Adrenal gland (tissue), 5 donors: Measurements from ENCODE around the gene RASSF5.

ENCODE experiments used
- POLR2A ChIP-seq, 2 donors: fragments of 450-650 bp; IDR thresholded peaks; one replicate each; pipeline ENCODE4 v1.6.1; 2017; ENCODE audit warnings: antibody characterized with exemption in 2 of 2, mild to moderate bottlenecking in 2 of 2, moderate library complexity in 1 of 2
- TF ChIP-seq, protein P1 (sequence below), 6 experiments: fragments of 450-650 bp in 4 of 6; fragments of 200-600 bp in 2 of 6; sonication (generic) in 1 of 6; IDR thresholded peaks; 1 replicate in 5 of 6; 2 replicates in 1 of 6; pipeline versions ENCODE4 v1.5.1 to v1.8.0; 2016 to 2021; ENCODE audit warnings: antibody characterized with exemption in 6 of 6, mild to moderate bottlenecking in 2 of 6, moderate library complexity in 1 of 6
- donor health status: DM: no; HTN: no; CAD: no.

DNA sequence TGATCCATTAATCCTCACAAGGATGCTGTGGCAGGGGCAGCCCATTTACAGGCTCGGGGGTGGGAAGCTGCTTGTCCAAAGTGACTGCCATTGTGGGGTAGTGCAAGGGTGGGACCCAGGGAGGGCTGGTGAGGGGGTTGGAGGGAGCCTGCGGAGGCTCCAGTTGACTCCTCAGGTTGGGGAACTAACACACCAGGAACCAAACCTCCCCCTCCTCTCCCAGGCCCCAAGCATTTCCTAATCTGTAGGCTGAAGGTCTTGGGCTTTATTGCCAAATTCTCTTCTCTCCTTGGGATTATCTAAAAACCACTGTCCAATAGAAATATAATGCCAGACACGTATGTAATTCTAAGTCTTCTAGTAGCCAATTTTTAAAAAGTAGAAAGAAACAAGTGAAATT is 18.9 kb upstream of the RASSF5 start:
- TF ChIP-seq, protein P1, sequence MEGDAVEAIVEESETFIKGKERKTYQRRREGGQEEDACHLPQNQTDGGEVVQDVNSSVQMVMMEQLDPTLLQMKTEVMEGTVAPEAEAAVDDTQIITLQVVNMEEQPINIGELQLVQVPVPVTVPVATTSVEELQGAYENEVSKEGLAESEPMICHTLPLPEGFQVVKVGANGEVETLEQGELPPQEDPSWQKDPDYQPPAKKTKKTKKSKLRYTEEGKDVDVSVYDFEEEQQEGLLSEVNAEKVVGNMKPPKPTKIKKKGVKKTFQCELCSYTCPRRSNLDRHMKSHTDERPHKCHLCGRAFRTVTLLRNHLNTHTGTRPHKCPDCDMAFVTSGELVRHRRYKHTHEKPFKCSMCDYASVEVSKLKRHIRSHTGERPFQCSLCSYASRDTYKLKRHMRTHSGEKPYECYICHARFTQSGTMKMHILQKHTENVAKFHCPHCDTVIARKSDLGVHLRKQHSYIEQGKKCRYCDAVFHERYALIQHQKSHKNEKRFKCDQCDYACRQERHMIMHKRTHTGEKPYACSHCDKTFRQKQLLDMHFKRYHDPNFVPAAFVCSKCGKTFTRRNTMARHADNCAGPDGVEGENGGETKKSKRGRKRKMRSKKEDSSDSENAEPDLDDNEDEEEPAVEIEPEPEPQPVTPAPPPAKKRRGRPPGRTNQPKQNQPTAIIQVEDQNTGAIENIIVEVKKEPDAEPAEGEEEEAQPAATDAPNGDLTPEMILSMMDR (IDR thresholded peaks at IDR 0.05) = no peak
- TF ChIP-seq POLR2A (IDR thresholded peaks at IDR 0.05) = no peak
